Type B pancreatic cell (in vitro differentiated cells): ENCODE measurements around the gene SPRTN. TPM values are rescaled to one million over a fixed set of nuclear protein-coding genes. Genes with fewer than 3 reads are reported as not detected.
A peak's percentile ranks its signal among the peaks of the same experiment; 100 is the strongest.

Source experiments
- DNase-seq: peaks from one replicate; pipeline ENCODE4 v3.0.0; 2021; ENCODE audit warnings: mixed read lengths; ENCODE audit not compliant: unreplicated experiment; ENCODE audit errors: extremely low spot score
- H3K27ac Mint-ChIP-seq: 2 replicates; pipeline ENCODE4 v1.8.0; 2021; ENCODE audit warnings: mild to moderate bottlenecking, mixed read lengths
- H3K27me3 Mint-ChIP-seq: 2 replicates; pipeline ENCODE4 v1.8.0; 2021; ENCODE audit warnings: mixed read lengths
- H3K36me3 Mint-ChIP-seq: 2 replicates; pipeline ENCODE4 v1.8.0; 2021; ENCODE audit warnings: mixed read lengths
- H3K4me1 Mint-ChIP-seq: one replicate; pipeline ENCODE4 v1.8.0; 2021; ENCODE audit warnings: mixed read lengths; ENCODE audit not compliant: unreplicated experiment
- H3K4me3 Mint-ChIP-seq: 2 replicates; pipeline ENCODE4 v1.8.0; 2021; ENCODE audit warnings: mild to moderate bottlenecking, mixed read lengths
- H3K9me3 Mint-ChIP-seq: 2 replicates; pipeline ENCODE4 v1.8.0; 2021; ENCODE audit warnings: mixed read lengths
- CTCF ChIP-seq: fragments of 200-600 bp; sonication (generic); conservative IDR thresholded peaks from 2 replicates; pipeline ENCODE4 v1.5.0; 2021; ENCODE audit warnings: antibody characterized with exemption, mild to moderate bottlenecking
- total RNA-seq: library from RNA; stranded (reverse); gene quantifications from 2 replicates; pipeline ENCODE4 v1.2.1, GENCODE V29; 2021; ENCODE audit warnings: low replicate concordance

The SPRTN gene
- total RNA-seq, 1 donor from 2014 or later: 14.5 TPM

GRCh38 chr1:231357831-231358354, 19.8 kb downstream of the SPRTN start:
- TF ChIP-seq CTCF: peak; percentile 91
- Mint-ChIP-seq H3K4me1 (peaks cover 7% of the 10 kb centered on the region), H3K9me3 (no peaks in the 10 kb centered on the region), H3K27me3 (no peaks in the 10 kb centered on the region), H3K36me3 (peaks cover 10% of the 10 kb centered on the region), H3K27ac (peak overlapping the region; percentile 14), H3K4me3 (no peak overlapping the region)
- DNase-seq: no peak

- no peak for DNase-seq
- peaks cover 10% of the 10 kb centered on the region for H3K36me3 Mint-ChIP-seq
- no peak overlapping the region for H3K27ac Mint-ChIP-seq
- H3K4me1 Mint-ChIP-seq: peaks cover 7% of the 10 kb centered on the region
- no peak for TF ChIP-seq CTCF
- H3K27me3 Mint-ChIP-seq: no peaks in the 10 kb centered on the region
- no peaks in the 10 kb centered on the region for H3K9me3 Mint-ChIP-seq
- H3K4me3 Mint-ChIP-seq: no peak overlapping the region
Observed at GRCh38 chr1:231359113-231359512, 21.0 kb downstream of the SPRTN start.

- H3K36me3 Mint-ChIP-seq: peaks cover 18% of the 10 kb centered on the region
- H3K27ac Mint-ChIP-seq: no peak overlapping the region
- TF ChIP-seq CTCF: no peak
- H3K4me1 Mint-ChIP-seq: peaks cover 7% of the 10 kb centered on the region
- H3K27me3 Mint-ChIP-seq: no peaks in the 10 kb centered on the region
- DNase-seq: no peak
- H3K4me3 Mint-ChIP-seq: no peak overlapping the region
- no peaks in the 10 kb centered on the region for H3K9me3 Mint-ChIP-seq
Observed at GRCh38 chr1:231362325-231362724, 24.2 kb downstream of the SPRTN start.

- TF ChIP-seq CTCF: no peak
- no peak for DNase-seq
- Mint-ChIP-seq H3K27ac (no peak overlapping the region), H3K4me1 (no peaks in the 10 kb centered on the region), H3K27me3 (no peaks in the 10 kb centered on the region), H3K4me3 (no peak overlapping the region), H3K36me3 (peaks cover 19% of the 10 kb centered on the region), H3K9me3 (no peaks in the 10 kb centered on the region)
Observed at GRCh38 chr1:231363624-231364023, 25.5 kb downstream of the SPRTN start.

GRCh38 chr1:231364192-231364591, 26.1 kb downstream of the SPRTN start:
- TF ChIP-seq CTCF: no peak
- H3K27ac Mint-ChIP-seq: no peak overlapping the region
- H3K27me3 Mint-ChIP-seq: no peaks in the 10 kb centered on the region
- no peak overlapping the region for H3K4me3 Mint-ChIP-seq
- peaks cover 22% of the 10 kb centered on the region for H3K36me3 Mint-ChIP-seq
- H3K4me1 Mint-ChIP-seq: no peaks in the 10 kb centered on the region
- no peak for DNase-seq
- H3K9me3 Mint-ChIP-seq: no peaks in the 10 kb centered on the region

- H3K4me3 Mint-ChIP-seq: no peak overlapping the region
- no peak for TF ChIP-seq CTCF
Observed at GRCh38 chr1:231369282-231369681, 31.2 kb downstream of the SPRTN start.

More at GRCh38 chr1:231369282-231369681, 31.2 kb downstream of the SPRTN start:
- no peaks in the 10 kb centered on the region for H3K27me3 Mint-ChIP-seq
- H3K9me3 Mint-ChIP-seq: no peaks in the 10 kb centered on the region
- no peaks in the 10 kb centered on the region for H3K4me1 Mint-ChIP-seq
- no peak overlapping the region for H3K27ac Mint-ChIP-seq
- H3K36me3 Mint-ChIP-seq: peaks cover 16% of the 10 kb centered on the region
- DNase-seq: no peak
